Activated B cell treated with CpG ODN at 0.5 μM for 24 hours (primary cell): ENCODE data around the gene UFSP2. TPM values are rescaled to one million over a fixed set of nuclear protein-coding genes. Genes with fewer than 3 reads are reported as not detected.
A peak's percentile ranks its signal among the peaks of the same experiment; 100 is the strongest.

Experiments
- ATAC-seq: fragments of 200-7000 bp; cut with Tn5 transposase; one replicate; pipeline ENCODE4 v1.10.0; 2021; ENCODE audit warnings: low read depth, mild to moderate bottlenecking, moderate library complexity
- CTCF ChIA-PET: fragments of 350-600 bp; sonication (Branson Sonifier 250); formaldehyde crosslinking; loops from one replicate; lab custom pipeline; 2021; ENCODE audit warnings: antibody characterized with exemption; lab: Charles Lee
- POLR2A ChIA-PET: fragments of 350-600 bp; sonication (Branson Sonifier 250); formaldehyde crosslinking; loops from one replicate; lab custom pipeline; 2021; ENCODE audit warnings: antibody characterized with exemption; lab: Charles Lee
- DNase-seq: peaks from one replicate; pipeline ENCODE4 v3.0.0; 2022
- H3K27ac Mint-ChIP-seq: one replicate; pipeline ENCODE4 v1.8.0; 2020; ENCODE audit warnings: mixed read lengths
- H3K27me3 Mint-ChIP-seq: one replicate; pipeline ENCODE4 v1.8.0; 2021; ENCODE audit warnings: mixed read lengths
- H3K36me3 Mint-ChIP-seq: one replicate; pipeline ENCODE4 v1.8.0; 2021; ENCODE audit warnings: low read depth, mixed read lengths
- H3K4me1 Mint-ChIP-seq: one replicate; pipeline ENCODE4 v1.8.0; 2021; ENCODE audit warnings: mixed read lengths
- H3K4me3 Mint-ChIP-seq: one replicate; pipeline ENCODE4 v1.8.0; 2020; ENCODE audit warnings: mild to moderate bottlenecking, mixed read lengths
- H3K9me3 Mint-ChIP-seq: one replicate; pipeline ENCODE4 v1.8.0; 2020; ENCODE audit warnings: mixed read lengths
- intact Hi-C: fragments of 100-400 bp; cut with micrococcal nuclease; formaldehyde crosslinking; loops from one replicate; pipeline ENCODE4 v1.15.1; 2024
- total RNA-seq: library from RNA; stranded (reverse); gene quantifications from 2 replicates; pipeline ENCODE4 v1.2.3, GENCODE V29; 2022
- TF ChIP-seq, protein P1 (sequence below): fragments of 200-600 bp; IDR thresholded peaks from one replicate; pipeline ENCODE4 v1.8.0; 2022; ENCODE audit warnings: antibody characterized with exemption, mild to moderate bottlenecking

UFSP2 gene
- total RNA-seq, 1 donor from 2014 or later, result 20.1 TPM

DNA sequence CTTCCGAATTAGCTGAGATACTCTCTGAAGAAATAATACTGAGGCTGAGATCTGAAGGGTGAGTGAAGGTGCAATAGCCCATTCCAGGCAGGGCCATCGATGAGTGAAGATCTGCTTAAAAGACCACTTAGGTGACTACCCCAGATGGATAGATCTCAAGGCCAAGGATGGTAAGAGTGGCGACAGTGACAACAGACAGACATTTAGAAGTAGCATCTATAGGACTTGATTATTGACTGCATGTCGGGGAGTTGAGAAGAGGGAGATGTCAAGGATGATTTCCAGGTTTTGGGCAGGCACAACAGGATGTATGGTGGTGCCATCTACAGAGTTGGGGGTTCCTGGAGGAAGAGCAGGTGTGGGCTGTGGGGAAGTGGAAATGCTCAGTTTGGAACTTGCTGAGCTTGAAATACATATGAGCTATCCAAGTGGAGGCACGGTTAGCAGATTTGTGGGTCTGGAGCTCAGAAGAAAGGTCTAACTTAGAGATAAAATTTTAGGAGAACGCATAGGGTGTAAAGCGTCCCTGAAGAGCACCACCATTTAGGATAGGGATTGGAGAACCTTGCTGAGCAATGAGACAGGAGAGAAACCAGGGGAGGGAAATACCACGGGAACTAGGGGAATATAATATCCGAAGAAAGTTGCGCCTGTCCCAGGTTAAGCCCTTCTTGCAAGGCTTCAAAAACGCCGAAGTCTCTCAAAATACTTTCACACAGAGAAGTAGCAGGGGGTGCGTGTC, 688 bp downstream of the UFSP2 start:
- no peaks in the 10 kb centered on the region for H3K27me3 Mint-ChIP-seq
- no peak for ATAC-seq
- H3K36me3 Mint-ChIP-seq, result peaks cover 18% of the 10 kb centered on the region
- no peaks in the 10 kb centered on the region for H3K9me3 Mint-ChIP-seq
- TF ChIP-seq, protein P1, sequence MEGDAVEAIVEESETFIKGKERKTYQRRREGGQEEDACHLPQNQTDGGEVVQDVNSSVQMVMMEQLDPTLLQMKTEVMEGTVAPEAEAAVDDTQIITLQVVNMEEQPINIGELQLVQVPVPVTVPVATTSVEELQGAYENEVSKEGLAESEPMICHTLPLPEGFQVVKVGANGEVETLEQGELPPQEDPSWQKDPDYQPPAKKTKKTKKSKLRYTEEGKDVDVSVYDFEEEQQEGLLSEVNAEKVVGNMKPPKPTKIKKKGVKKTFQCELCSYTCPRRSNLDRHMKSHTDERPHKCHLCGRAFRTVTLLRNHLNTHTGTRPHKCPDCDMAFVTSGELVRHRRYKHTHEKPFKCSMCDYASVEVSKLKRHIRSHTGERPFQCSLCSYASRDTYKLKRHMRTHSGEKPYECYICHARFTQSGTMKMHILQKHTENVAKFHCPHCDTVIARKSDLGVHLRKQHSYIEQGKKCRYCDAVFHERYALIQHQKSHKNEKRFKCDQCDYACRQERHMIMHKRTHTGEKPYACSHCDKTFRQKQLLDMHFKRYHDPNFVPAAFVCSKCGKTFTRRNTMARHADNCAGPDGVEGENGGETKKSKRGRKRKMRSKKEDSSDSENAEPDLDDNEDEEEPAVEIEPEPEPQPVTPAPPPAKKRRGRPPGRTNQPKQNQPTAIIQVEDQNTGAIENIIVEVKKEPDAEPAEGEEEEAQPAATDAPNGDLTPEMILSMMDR, result no peak
- POLR2A ChIA-PET, result interaction anchor here (0.9 to 2.6 kb wide), 11 partner anchors 12 to 691 kb away, joined by 3 to 46 read pairs (median 5); partner anchors contain the start of genes ANKRD37, LRP2BP and SLC25A4
- CTCF ChIA-PET, result interaction anchor here (2.6 kb wide), 1 partner anchor 173 kb away, joined by 16 read pairs; no protein-coding TSS in a partner anchor
- H3K27ac Mint-ChIP-seq, result peak overlapping the region; percentile 99
- intact Hi-C loops, result loop anchor here (1.0 to 5.0 kb wide), 7 partner anchors 20 to 767 kb away; partner anchors contain the start of genes ANKRD37, CCDC110, CYP4V2 and SLC25A4
- H3K4me1 Mint-ChIP-seq, result peaks cover 17% of the 10 kb centered on the region
- H3K4me3 Mint-ChIP-seq, result peak overlapping the region; percentile 89
- DNase-seq, result no peak

DNA sequence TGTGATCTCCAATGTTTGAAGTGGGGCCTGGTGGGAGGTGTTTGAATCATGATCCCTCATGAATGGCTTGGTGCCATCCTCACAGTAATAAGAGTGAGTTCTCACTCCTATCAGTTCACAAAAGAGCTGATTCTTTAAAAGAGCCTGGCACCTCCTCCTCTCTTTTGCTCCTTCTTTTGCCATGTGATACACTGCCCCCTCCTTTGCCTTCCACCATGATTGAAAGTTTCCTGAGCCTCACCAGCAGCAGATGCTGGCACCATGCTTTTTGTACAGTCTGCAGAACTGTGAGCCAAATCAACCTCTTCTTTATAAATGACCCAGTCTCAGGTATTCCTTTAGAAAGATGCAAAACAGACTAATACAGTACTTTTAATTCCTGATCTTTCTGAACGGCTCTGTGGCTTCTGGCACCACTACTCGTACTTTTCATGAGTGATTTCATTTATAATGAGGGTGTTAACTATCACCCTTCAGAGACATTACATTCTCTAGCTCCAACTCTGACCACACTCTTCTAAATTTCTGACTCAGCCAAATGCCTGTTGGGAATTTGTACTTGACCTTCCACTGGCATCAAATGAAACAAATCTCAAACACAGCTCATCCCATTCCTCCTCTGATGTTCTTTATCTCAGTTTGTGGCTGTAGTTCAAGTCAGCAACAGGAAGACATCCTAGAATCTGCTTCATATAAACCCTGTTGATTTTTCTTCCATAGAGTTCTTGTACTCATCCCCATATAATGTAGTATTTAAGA, 4.2 kb downstream of the UFSP2 start:
- Mint-ChIP-seq H3K27ac (no peak overlapping the region), H3K36me3 (peaks cover 39% of the 10 kb centered on the region), H3K27me3 (no peaks in the 10 kb centered on the region), H3K4me1 (peaks cover 17% of the 10 kb centered on the region), H3K4me3 (no peak overlapping the region), H3K9me3 (no peaks in the 10 kb centered on the region)
- ChIA-PET CTCF (no interaction called here), POLR2A (no interaction called here)
- TF ChIP-seq, protein P1, result no peak
- DNase-seq, result no peak
- no peak for ATAC-seq
- intact Hi-C loops, result no loop called here

DNA sequence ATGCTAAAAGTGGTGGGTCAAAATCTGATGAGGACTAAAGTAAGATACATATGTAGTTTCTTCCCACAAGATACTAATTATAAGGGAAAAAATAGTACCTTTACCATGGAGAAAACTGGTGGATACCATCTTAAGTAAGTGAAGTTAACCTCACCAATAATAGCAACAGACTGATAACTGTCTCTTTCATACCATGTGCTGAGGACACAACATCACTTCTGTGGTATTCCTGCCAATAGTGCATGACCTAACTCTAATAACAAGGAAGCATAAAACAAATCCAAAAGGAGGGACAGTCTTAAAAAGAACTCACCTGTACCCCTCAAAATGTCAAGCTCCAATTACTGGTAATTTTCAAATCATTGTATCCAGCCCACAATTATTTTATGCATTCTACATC, 8.8 kb downstream of the UFSP2 start:
- no peak overlapping the region for H3K27ac Mint-ChIP-seq
- ChIA-PET CTCF (interaction anchor here (1.0 kb wide), 1 partner anchor 10 kb away, joined by 3 read pairs; no protein-coding TSS in a partner anchor), POLR2A (no interaction called here)
- intact Hi-C loops, result no loop called here
- no peaks in the 10 kb centered on the region for H3K9me3 Mint-ChIP-seq
- H3K27me3 Mint-ChIP-seq, result no peaks in the 10 kb centered on the region
- ATAC-seq (no peak), DNase-seq (no peak)
- H3K4me1 Mint-ChIP-seq, result no peaks in the 10 kb centered on the region
- H3K4me3 Mint-ChIP-seq, result no peak overlapping the region
- TF ChIP-seq, protein P1, result no peak
- H3K36me3 Mint-ChIP-seq, result peaks cover 57% of the 10 kb centered on the region

DNA sequence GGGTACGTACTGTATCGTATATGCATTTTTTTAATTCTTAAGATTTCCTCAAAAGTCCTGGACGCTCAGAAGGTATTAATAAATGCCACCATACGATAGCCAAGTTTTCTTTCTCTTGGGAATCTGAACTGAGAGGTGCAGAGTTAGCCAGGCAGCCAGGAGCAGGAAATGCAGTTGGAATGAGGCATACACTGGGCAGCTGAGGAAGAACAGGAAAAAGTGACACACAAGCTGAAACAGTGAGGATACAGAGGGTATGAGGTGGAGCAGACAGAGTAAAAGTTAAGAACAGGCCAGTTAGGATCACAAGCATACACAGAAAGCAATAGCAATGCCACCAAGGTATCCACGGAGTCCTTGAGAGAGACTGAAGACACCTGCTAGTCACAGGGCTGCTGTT, 13.4 kb downstream of the UFSP2 start:
- ChIA-PET CTCF (no interaction called here), POLR2A (interaction anchor here (1.4 kb wide), 1 partner anchor 13 kb away, joined by 4 read pairs; no protein-coding TSS in a partner anchor)
- H3K4me1 Mint-ChIP-seq, result no peaks in the 10 kb centered on the region
- H3K27me3 Mint-ChIP-seq, result no peaks in the 10 kb centered on the region
- no peak overlapping the region for H3K4me3 Mint-ChIP-seq
- intact Hi-C loops, result no loop called here
- DNase-seq, result no peak
- no peak overlapping the region for H3K27ac Mint-ChIP-seq
- TF ChIP-seq, protein P1, result no peak
- H3K9me3 Mint-ChIP-seq, result peaks cover 3% of the 10 kb centered on the region
- peaks cover 59% of the 10 kb centered on the region for H3K36me3 Mint-ChIP-seq
- no peak for ATAC-seq

DNA sequence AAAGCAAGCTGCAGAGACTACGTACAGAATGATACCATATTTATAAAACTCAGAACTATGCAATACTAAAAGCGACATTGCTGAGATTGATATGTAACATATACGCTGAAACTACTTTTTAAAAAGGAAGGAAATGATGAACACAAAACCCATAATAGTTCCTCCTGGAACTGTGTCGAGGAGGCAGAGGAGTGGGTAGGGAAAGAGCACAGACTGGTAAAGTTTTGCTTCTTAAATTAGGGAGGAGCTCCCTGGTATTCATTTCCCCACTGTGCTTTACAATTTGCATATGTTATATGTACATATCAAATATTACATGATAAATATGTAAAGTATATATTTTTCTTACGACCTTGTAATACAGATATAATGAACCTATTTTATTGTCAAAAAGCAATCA, 13.9 kb downstream of the UFSP2 start:
- H3K36me3 Mint-ChIP-seq, result peaks cover 53% of the 10 kb centered on the region

More for the DNA sequence above, 13.9 kb downstream of the UFSP2 start:
- Mint-ChIP-seq H3K4me3 (no peak overlapping the region), H3K27ac (no peak overlapping the region), H3K4me1 (no peaks in the 10 kb centered on the region), H3K27me3 (no peaks in the 10 kb centered on the region), H3K9me3 (peaks cover 3% of the 10 kb centered on the region)
- no peak for ATAC-seq
- CTCF ChIA-PET, result no interaction called here
- no peak for DNase-seq
- intact Hi-C loops, result no loop called here
- TF ChIP-seq, protein P1, result no peak
- POLR2A ChIA-PET, result no interaction called here
